GM19238 (cell line): ENCODE results near the gene RHOV.
A peak's percentile ranks its signal among the peaks of the same experiment; 100 is the strongest.

Experiments used
- DNase-seq: peaks from one replicate; pipeline ENCODE4 v3.0.0; 2011; ENCODE audit warnings: low spot score; ENCODE audit not compliant: insufficient read length

RHOV gene

GRCh38 chr15:40904552-40905201 is 30.6 kb upstream of the RHOV start:
- no peak for DNase-seq

GRCh38 chr15:40902605-40903561 is 28.8 kb upstream of the RHOV start:
- no peak for DNase-seq

GRCh38 chr15:40901053-40901443 is 27.0 kb upstream of the RHOV start:
- DNase-seq: no peak

GRCh38 chr15:40900256-40901052 is 26.4 kb upstream of the RHOV start:
- no peak for DNase-seq

- DNase-seq: no peak
These were observed 25.6 kb upstream of the RHOV start for GRCh38 chr15:40899536-40900207.

- DNase-seq: peak; percentile 60
These were observed 20.8 kb upstream of the RHOV start for GRCh38 chr15:40894681-40895448.

GRCh38 chr15:40893733-40894680 is 20.0 kb upstream of the RHOV start, which contains the start of gene VPS18:
TSS of gene VPS18 (plus strand) at chr15:40894450. CDS start at chr15:40894769, 319 bp downstream.
- peak; percentile 94 for DNase-seq

GRCh38 chr15:40893019-40893670 is 19.1 kb upstream of the RHOV start:
- no peak for DNase-seq

GRCh38 chr15:40892447-40893012 is 18.5 kb upstream of the RHOV start:
- DNase-seq: no peak

- DNase-seq: no peak
These were observed 17.9 kb upstream of the RHOV start for GRCh38 chr15:40891810-40892446.

GRCh38 chr15:40891138-40891537 is 17.1 kb upstream of the RHOV start:
- DNase-seq: no peak

- no peak for DNase-seq
These were observed 15.1 kb upstream of the RHOV start for GRCh38 chr15:40889112-40889511.

GRCh38 chr15:40886586-40886985 is 12.6 kb upstream of the RHOV start:
- DNase-seq: no peak

- DNase-seq: no peak
These were observed 7.3 kb upstream of the RHOV start for GRCh38 chr15:40881351-40881750.

- no peak for DNase-seq
These were observed 5.6 kb upstream of the RHOV start for GRCh38 chr15:40879609-40880008.

GRCh38 chr15:40878785-40879184 is 4.8 kb upstream of the RHOV start:
- DNase-seq: peak; percentile 47

- no peak for DNase-seq
These were observed 3.7 kb upstream of the RHOV start for GRCh38 chr15:40877694-40878093.
